NCI-H187 (cell line): Measurements from ENCODE around the gene UBAC2.
A peak's percentile ranks its signal among the peaks of the same experiment; 100 is the strongest.

Source experiments
- DNase-seq, 2 experiments: peaks; one replicate each; lab custom pipeline; 2025; lab: John Stamatoyannopoulos, UW

Gene UBAC2

GRCh38 chr13:99200432-99201167, at the start of gene UBAC2:
TSS of gene UBAC2 (plus strand) at chr13:99200854. CDS start at chr13:99200909, 55 bp downstream.
- peak; percentile 96 to 99 for DNase-seq

GRCh38 chr13:99151516-99151915, 49.1 kb upstream of the UBAC2 start:
- DNase-seq: no peak

- no peak for DNase-seq
These were observed 47.4 kb upstream of the UBAC2 start for GRCh38 chr13:99153219-99153618.

GRCh38 chr13:99154064-99154463, 46.6 kb upstream of the UBAC2 start:
- DNase-seq: no peak

- no peak for DNase-seq
These were observed 44.8 kb upstream of the UBAC2 start for GRCh38 chr13:99155821-99156220.

GRCh38 chr13:99157046-99157445, 43.6 kb upstream of the UBAC2 start:
- no peak for DNase-seq

- DNase-seq: no peak
These were observed 41.8 kb upstream of the UBAC2 start for GRCh38 chr13:99158846-99159245.

GRCh38 chr13:99159331-99160061, 41.2 kb upstream of the UBAC2 start:
- no peak for DNase-seq

GRCh38 chr13:99160415-99160814, 40.2 kb upstream of the UBAC2 start:
- no peak for DNase-seq

GRCh38 chr13:99161512-99161911, 39.1 kb upstream of the UBAC2 start:
- DNase-seq: no peak

GRCh38 chr13:99162567-99163361, 37.9 kb upstream of the UBAC2 start:
- DNase-seq: no peak

GRCh38 chr13:99164226-99164625, 36.4 kb upstream of the UBAC2 start:
- DNase-seq: no peak

- DNase-seq: no peak
These were observed 34.7 kb upstream of the UBAC2 start for GRCh38 chr13:99165753-99166587.

GRCh38 chr13:99172951-99173350, 27.7 kb upstream of the UBAC2 start:
- no peak for DNase-seq

GRCh38 chr13:99173606-99174005, 27.0 kb upstream of the UBAC2 start:
- no peak for DNase-seq

GRCh38 chr13:99174533-99175100, 26.0 kb upstream of the UBAC2 start:
- DNase-seq: no peak

GRCh38 chr13:99176309-99177276, 24.1 kb upstream of the UBAC2 start:
- DNase-seq: peak; percentile 57 to 61

- DNase-seq: no peak
These were observed 22.0 kb upstream of the UBAC2 start for GRCh38 chr13:99178636-99179035.

- no peak for DNase-seq
These were observed 21.2 kb upstream of the UBAC2 start for GRCh38 chr13:99179460-99179859.

GRCh38 chr13:99182439-99182838, 18.2 kb upstream of the UBAC2 start:
- no peak for DNase-seq
